Erythroblast (primary cell): ENCODE data around the gene ZMYND8.

Experiments used
- GATA1 ChIP-seq: IDR thresholded peaks from 2 replicates; pipeline ENCODE4 v1.6.1; 2011; ENCODE audit warnings: low read depth, mild to moderate bottlenecking, control low read depth, low read length, moderate library complexity
- POLR2A ChIP-seq: IDR thresholded peaks from 2 replicates; pipeline ENCODE4 v1.6.1; 2011; ENCODE audit warnings: mild to moderate bottlenecking, low read length

GRCh38 chr20:47251154-47252020 lies 105.1 kb downstream of the ZMYND8 start:
- no peak for TF ChIP-seq POLR2A
- no peak for TF ChIP-seq GATA1
